Ovary (tissue), 3 donors: ENCODE data around the gene IGFBPL1.

Experiments
- EP300 ChIP-seq: sonication (generic); formaldehyde crosslinking; IDR thresholded peaks from one replicate; pipeline ENCODE4 v1.6.1; 2017; ENCODE audit warnings: antibody characterized with exemption
- POLR2A ChIP-seq: fragments of 450-650 bp; IDR thresholded peaks from one replicate; pipeline ENCODE4 v1.6.1; 2017; ENCODE audit warnings: antibody characterized with exemption, mild to moderate bottlenecking, moderate library complexity
- TF ChIP-seq, protein P1 (sequence below), 3 donors: fragments of 450-650 bp in 2 of 3; fragments of 200-600 bp in 1 of 3; IDR thresholded peaks; one replicate each; pipeline versions ENCODE4 v1.5.1 to v1.8.0; 2016 to 2022; ENCODE audit warnings: antibody characterized with exemption in 3 of 3, mild to moderate bottlenecking in 1 of 3
- donor health status: DM: no; HTN: no; CAD: no.

DNA sequence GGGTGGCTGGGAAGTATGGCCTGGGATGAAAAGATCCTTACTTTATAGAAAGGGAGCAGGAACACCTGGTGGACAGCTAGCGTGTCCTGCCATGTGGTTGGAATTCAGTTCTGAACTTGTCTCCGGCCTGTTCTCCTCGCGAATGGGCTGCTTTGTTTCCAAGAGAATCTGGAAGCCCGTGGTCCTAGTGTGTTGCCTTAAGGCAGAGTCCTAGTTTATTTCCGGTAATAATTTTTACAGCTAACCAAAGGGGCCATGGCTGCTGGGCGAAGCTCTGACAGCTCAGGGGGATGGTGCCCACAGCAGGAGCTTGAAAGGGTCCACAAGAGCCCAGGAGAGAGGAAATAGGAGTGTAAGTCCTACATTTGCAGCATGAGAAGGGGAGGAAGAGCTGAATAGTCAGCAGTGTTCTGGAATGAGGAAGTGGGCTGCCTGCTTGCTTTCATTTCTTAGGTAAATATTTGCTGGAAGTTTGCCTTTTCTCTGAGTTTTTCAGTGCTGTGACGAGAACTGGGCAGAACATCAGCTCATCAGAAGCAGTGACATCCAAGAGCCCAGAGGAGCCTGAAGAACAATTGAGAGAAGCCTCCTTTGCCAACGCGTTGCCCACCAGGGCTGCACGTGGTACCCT is 13.1 kb upstream of the IGFBPL1 start:
- TF ChIP-seq POLR2A (no peak), EP300 (no peak)
- TF ChIP-seq, protein P1, sequence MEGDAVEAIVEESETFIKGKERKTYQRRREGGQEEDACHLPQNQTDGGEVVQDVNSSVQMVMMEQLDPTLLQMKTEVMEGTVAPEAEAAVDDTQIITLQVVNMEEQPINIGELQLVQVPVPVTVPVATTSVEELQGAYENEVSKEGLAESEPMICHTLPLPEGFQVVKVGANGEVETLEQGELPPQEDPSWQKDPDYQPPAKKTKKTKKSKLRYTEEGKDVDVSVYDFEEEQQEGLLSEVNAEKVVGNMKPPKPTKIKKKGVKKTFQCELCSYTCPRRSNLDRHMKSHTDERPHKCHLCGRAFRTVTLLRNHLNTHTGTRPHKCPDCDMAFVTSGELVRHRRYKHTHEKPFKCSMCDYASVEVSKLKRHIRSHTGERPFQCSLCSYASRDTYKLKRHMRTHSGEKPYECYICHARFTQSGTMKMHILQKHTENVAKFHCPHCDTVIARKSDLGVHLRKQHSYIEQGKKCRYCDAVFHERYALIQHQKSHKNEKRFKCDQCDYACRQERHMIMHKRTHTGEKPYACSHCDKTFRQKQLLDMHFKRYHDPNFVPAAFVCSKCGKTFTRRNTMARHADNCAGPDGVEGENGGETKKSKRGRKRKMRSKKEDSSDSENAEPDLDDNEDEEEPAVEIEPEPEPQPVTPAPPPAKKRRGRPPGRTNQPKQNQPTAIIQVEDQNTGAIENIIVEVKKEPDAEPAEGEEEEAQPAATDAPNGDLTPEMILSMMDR (IDR thresholded peaks at IDR 0.05) = no peak
